HEK293 (cell line): ENCODE data around the gene FANCC.

Experiments
- CTCF ChIA-PET: fragments of 350-600 bp; formaldehyde crosslinking; extraction: SDS; loops from one replicate; lab custom pipeline; 2021; ENCODE audit warnings: antibody characterized with exemption; lab: Yijun Ruan, JAX
- POLR2A ChIA-PET: fragments of 300-600 bp; formaldehyde crosslinking; extraction: SDS; loops from one replicate; lab custom pipeline; 2020; ENCODE audit warnings: antibody characterized with exemption, inconsistent platforms; lab: Yijun Ruan, JAX
- H3K27ac ChIP-seq: fragments of 200-500 bp; sonication (Bioruptor generic); 2 replicates; pipeline ENCODE4 v1.5.1; 2014; ENCODE audit warnings: low read depth, low read length, control low read depth, inconsistent platforms; ENCODE audit errors: extremely low read depth
- H3K36me3 ChIP-seq, 2 experiments: fragments of 200-500 bp in 1 of 2; sonication (Bioruptor generic) in 1 of 2; 1 replicate in 1 of 2; 2 replicates in 1 of 2; pipeline ENCODE4 v1.5.1; 2014 to 2017; ENCODE audit warnings: inconsistent platforms in 2 of 2, low read length in 2 of 2; ENCODE audit not compliant: control insufficient read depth in 2 of 2, insufficient read depth in 1 of 2
- H3K4me1 ChIP-seq: fragments of 200-500 bp; sonication (Bioruptor generic); 2 replicates; pipeline ENCODE4 v1.5.1; 2014; ENCODE audit warnings: mild to moderate bottlenecking, low read length, inconsistent platforms; ENCODE audit not compliant: control insufficient read depth, insufficient read depth
- H3K4me3 ChIP-seq: 2 replicates; pipeline ENCODE4 v1.5.1; 2011; ENCODE audit warnings: low read depth, mild to moderate bottlenecking, control low read depth, low read length, moderate library complexity
- H3K9me3 ChIP-seq: fragments of 200-500 bp; sonication (Bioruptor generic); 2 replicates; pipeline ENCODE4 v1.5.1; 2014; ENCODE audit warnings: low read depth, low read length, inconsistent platforms; ENCODE audit not compliant: control insufficient read depth, insufficient read depth
- BCL11B ChIP-seq: fragments of 450-650 bp; formaldehyde crosslinking; IDR thresholded peaks from 2 replicates; pipeline ENCODE4 v1.5.1; 2016; ENCODE audit warnings: low read depth, missing biosample characterization, missing genetic modification characterization
- GLI2 ChIP-seq: fragments of 450-650 bp; formaldehyde crosslinking; IDR thresholded peaks from 2 replicates; pipeline ENCODE4; 2017; ENCODE audit warnings: missing biosample characterization, missing genetic modification characterization, low read depth, borderline replicate concordance
- GLI4 ChIP-seq: fragments of 450-650 bp; formaldehyde crosslinking; IDR thresholded peaks from 2 replicates; pipeline ENCODE4 v1.5.1; 2016; ENCODE audit warnings: missing biosample characterization, missing genetic modification characterization
- HOXC10 ChIP-seq: sonication (generic); formaldehyde crosslinking; IDR thresholded peaks from 2 replicates; pipeline ENCODE4 v1.8.1; 2023; ENCODE audit warnings: mild to moderate bottlenecking, missing genetic modification reagents
- KLF7 ChIP-seq: fragments of 450-650 bp; formaldehyde crosslinking; IDR thresholded peaks from 2 replicates; pipeline ENCODE4 v1.5.1; 2016; ENCODE audit warnings: missing biosample characterization, missing genetic modification characterization, borderline replicate concordance
- OVOL3 ChIP-seq: fragments of 450-650 bp; formaldehyde crosslinking; IDR thresholded peaks from 2 replicates; pipeline ENCODE4 v1.5.1; 2016; ENCODE audit warnings: missing biosample characterization, missing genetic modification characterization
- PRDM10 ChIP-seq: fragments of 450-650 bp; formaldehyde crosslinking; IDR thresholded peaks from 2 replicates; pipeline ENCODE4 v1.5.1; 2016; ENCODE audit warnings: missing biosample characterization, missing genetic modification characterization
- RBAK ChIP-seq: fragments of 450-650 bp; formaldehyde crosslinking; IDR thresholded peaks from 2 replicates; pipeline ENCODE4 v1.5.1; 2016; ENCODE audit warnings: missing biosample characterization, missing genetic modification characterization
- SP2 ChIP-seq: fragments of 450-650 bp; formaldehyde crosslinking; IDR thresholded peaks from 2 replicates; pipeline ENCODE4 v1.5.1; 2016; ENCODE audit warnings: missing biosample characterization, missing genetic modification characterization
- YY1 ChIP-seq: fragments of 450-650 bp; formaldehyde crosslinking; IDR thresholded peaks from 2 replicates; pipeline ENCODE4 v1.5.1; 2018; ENCODE audit warnings: missing biosample characterization, missing genetic modification characterization
- YY2 ChIP-seq: fragments of 450-650 bp; formaldehyde crosslinking; IDR thresholded peaks from 2 replicates; pipeline ENCODE4 v1.5.1; 2016; ENCODE audit warnings: missing biosample characterization, missing genetic modification characterization
- ZBTB21 ChIP-seq: fragments of 450-650 bp; formaldehyde crosslinking; IDR thresholded peaks from 2 replicates; pipeline ENCODE4 v1.5.1; 2017; ENCODE audit warnings: missing biosample characterization, missing genetic modification characterization
- ZBTB49 ChIP-seq: fragments of 450-650 bp; formaldehyde crosslinking; IDR thresholded peaks from 2 replicates; pipeline ENCODE4 v1.5.1; 2016; ENCODE audit warnings: missing biosample characterization, missing genetic modification characterization, low read depth
- ZFP3 ChIP-seq: fragments of 450-650 bp; formaldehyde crosslinking; IDR thresholded peaks from 2 replicates; pipeline ENCODE4 v1.5.1; 2016; ENCODE audit warnings: low read depth, missing biosample characterization, missing genetic modification characterization
- ZNF121 ChIP-seq: fragments of 450-650 bp; formaldehyde crosslinking; IDR thresholded peaks from 2 replicates; pipeline ENCODE4 v1.5.1; 2016; ENCODE audit warnings: missing biosample characterization, missing genetic modification characterization
- ZNF16 ChIP-seq: fragments of 450-650 bp; formaldehyde crosslinking; IDR thresholded peaks from 2 replicates; pipeline ENCODE4 v1.5.1; 2016; ENCODE audit warnings: low read depth, missing biosample characterization, missing genetic modification characterization
- ZNF202 ChIP-seq: fragments of 450-650 bp; formaldehyde crosslinking; IDR thresholded peaks from 2 replicates; pipeline ENCODE4 v1.5.1; 2016; ENCODE audit warnings: missing biosample characterization, missing genetic modification characterization, borderline replicate concordance
- ZNF266 ChIP-seq: fragments of 450-650 bp; formaldehyde crosslinking; IDR thresholded peaks from 2 replicates; pipeline ENCODE4 v1.5.1; 2016; ENCODE audit warnings: missing biosample characterization, missing genetic modification characterization, low read depth
- ZNF274 ChIP-seq, 2 experiments: fragments of 200-500 bp in 1 of 2; fragments of 450-650 bp in 1 of 2; sonication (Bioruptor generic) in 1 of 2; formaldehyde crosslinking in 1 of 2; IDR thresholded peaks; 2 replicates each; pipeline versions ENCODE4 v1.5.1 to v1.6.1; 2014 to 2016; ENCODE audit warnings: borderline replicate concordance in 1 of 2, inconsistent platforms in 1 of 2, low read length in 1 of 2, missing biosample characterization in 1 of 2, missing genetic modification characterization in 1 of 2
- ZNF350 ChIP-seq: fragments of 450-650 bp; formaldehyde crosslinking; IDR thresholded peaks from 2 replicates; pipeline ENCODE4 v1.5.0; 2017; ENCODE audit warnings: missing biosample characterization, mild to moderate bottlenecking, missing genetic modification characterization
- ZNF48 ChIP-seq: fragments of 450-650 bp; formaldehyde crosslinking; IDR thresholded peaks from 2 replicates; pipeline ENCODE4 v1.5.1; 2016; ENCODE audit warnings: missing biosample characterization, missing genetic modification characterization
- ZNF555 ChIP-seq: fragments of 450-650 bp; formaldehyde crosslinking; conservative IDR thresholded peaks from 2 replicates; pipeline ENCODE4 v1.5.1; 2017; ENCODE audit warnings: missing biosample characterization, mild to moderate bottlenecking, missing genetic modification characterization, inconsistent platforms
- ZNF596 ChIP-seq: fragments of 450-650 bp; IDR thresholded peaks from 2 replicates; pipeline ENCODE4 v1.5.0; 2018; ENCODE audit warnings: missing biosample characterization, mild to moderate bottlenecking, missing genetic modification characterization, moderate library complexity
- ZNF624 ChIP-seq: fragments of 450-650 bp; formaldehyde crosslinking; IDR thresholded peaks from 2 replicates; pipeline ENCODE4 v1.5.1; 2017; ENCODE audit warnings: missing biosample characterization, missing genetic modification characterization
- ZNF654 ChIP-seq: fragments of 450-650 bp; formaldehyde crosslinking; IDR thresholded peaks from 2 replicates; pipeline ENCODE4 v1.5.1; 2016; ENCODE audit warnings: low read depth, missing biosample characterization, missing genetic modification characterization
- ZNF670 ChIP-seq: fragments of 450-650 bp; formaldehyde crosslinking; IDR thresholded peaks from 2 replicates; pipeline ENCODE4 v1.5.1; 2016; ENCODE audit warnings: missing biosample characterization, missing genetic modification characterization, low read depth
- ZNF704 ChIP-seq: fragments of 450-650 bp; formaldehyde crosslinking; IDR thresholded peaks from 2 replicates; pipeline ENCODE4 v1.5.1; 2016; ENCODE audit warnings: missing biosample characterization, missing genetic modification characterization
- ZNF843 ChIP-seq: fragments of 450-650 bp; formaldehyde crosslinking; IDR thresholded peaks from 2 replicates; pipeline ENCODE4 v1.5.1; 2016; ENCODE audit warnings: missing biosample characterization, missing genetic modification characterization

FANCC gene

GRCh38 chr9:95116808-95117204 is 200.7 kb downstream of the FANCC start (continued):
- TF ChIP-seq ZBTB49 (tag by site-specific recombination), result no peak
- TF ChIP-seq, all 188 proteins: peak for 0

GRCh38 chr9:95116002-95116807 is 201.3 kb downstream of the FANCC start:
- peak; percentile 39 for TF ChIP-seq ZNF654 (tag by site-specific recombination)
- no peak for TF ChIP-seq ZNF596 (tag by site-specific recombination)
- H3K4me3 ChIP-seq, result no peak overlapping the region
- H3K9me3 ChIP-seq, result no peaks in the 10 kb centered on the region
- ChIA-PET CTCF (interaction anchor here (0.6 to 9.0 kb wide), 13 partner anchors 10 to 435 kb away, joined by 3 to 92 read pairs (median 4); no protein-coding TSS in a partner anchor), POLR2A (interaction anchor here (0.6 kb wide), 1 partner anchor 246 kb away, joined by 9 read pairs; no protein-coding TSS in a partner anchor)
- no peaks in the 10 kb centered on the region for H3K4me1 ChIP-seq
- no peak overlapping the region for H3K27ac ChIP-seq
- H3K36me3 ChIP-seq, result peaks cover 0 to 24% of the 10 kb centered on the region in 2 experiments; a peak in 1 of 3 replicates

- POLR2A ChIA-PET, result no interaction called here
- no peak overlapping the region for H3K27ac ChIP-seq
- CTCF ChIA-PET, result interaction anchor here (0.5 to 9.0 kb wide), 8 partner anchors 11 to 769 kb away, joined by 3 to 92 read pairs (median 5); no protein-coding TSS in a partner anchor
Measured at GRCh38 chr9:95115104-95115503, 202.4 kb downstream of the FANCC start.

GRCh38 chr9:95112436-95113280 is 204.9 kb downstream of the FANCC start:
- Histone ChIP-seq H3K27ac (no peak overlapping the region), H3K9me3 (no peaks in the 10 kb centered on the region), H3K4me3 (no peak overlapping the region), H3K4me1 (no peaks in the 10 kb centered on the region), H3K36me3 (peaks cover 0 to 33% of the 10 kb centered on the region in 2 experiments; a peak in 1 of 3 replicates)
- ChIA-PET POLR2A (no interaction called here), CTCF (interaction anchor here (0.6 to 1.6 kb wide), 5 partner anchors 15 to 1105 kb away, joined by 3 to 7 read pairs (median 4); no protein-coding TSS in a partner anchor)
- TF ChIP-seq ZNF121 (no peak), GLI4 (no peak), PRDM10 (tag by site-specific recombination) (no peak), ZNF670 (tag by site-specific recombination) (no peak), ZNF48 (tag by site-specific recombination) (no peak), ZFP3 (tag by site-specific recombination) (no peak), ZNF843 (tag by site-specific recombination) (no peak), HOXC10 (CRISPR knock-in tag) (no peak)

More at GRCh38 chr9:95115104-95115503, 202.4 kb downstream of the FANCC start:
- Histone ChIP-seq H3K4me1 (no peaks in the 10 kb centered on the region), H3K9me3 (no peaks in the 10 kb centered on the region), H3K36me3 (peaks cover 0 to 28% of the 10 kb centered on the region in 2 experiments; a peak in 1 of 3 replicates), H3K4me3 (no peak overlapping the region)
- no peak for TF ChIP-seq ZNF843 (tag by site-specific recombination)
- TF ChIP-seq ZNF555 (tag by site-specific recombination), result no peak
- TF ChIP-seq KLF7 (tag by site-specific recombination), result no peak
- TF ChIP-seq ZNF704 (tag by site-specific recombination), result no peak
- TF ChIP-seq RBAK (tag by site-specific recombination), result no peak
- no peak for TF ChIP-seq ZBTB21 (tag by site-specific recombination)
- no peak for TF ChIP-seq BCL11B
- TF ChIP-seq ZNF266 (tag by site-specific recombination), result no peak
- no peak for TF ChIP-seq GLI2 (tag by site-specific recombination)
- TF ChIP-seq ZNF274 (IDR thresholded peaks at IDR 0.05; ENCODE audit: low read length), result no peak
- TF ChIP-seq ZNF274 (tag by site-specific recombination; IDR thresholded peaks at IDR 0.05; ENCODE audit: borderline replicate concordance), result no peak
- TF ChIP-seq ZNF350 (tag by site-specific recombination), result no peak
- TF ChIP-seq ZNF202, result no peak
- no peak for TF ChIP-seq OVOL3 (tag by site-specific recombination)
- no peak for TF ChIP-seq ZNF16 (tag by site-specific recombination)
- no peak for TF ChIP-seq ZNF624 (tag by site-specific recombination)
- TF ChIP-seq YY1 (tag by site-specific recombination), result no peak
- no peak for TF ChIP-seq SP2 (tag by site-specific recombination)
- no peak for TF ChIP-seq YY2 (tag by site-specific recombination)
